Panc1 (cell line): ENCODE measurements around the gene DLX3. TPM values are rescaled to one million over a fixed set of nuclear protein-coding genes. Genes with fewer than 3 reads are reported as not detected.

Experiments
- ATAC-seq: fragments of 200-7000 bp; cut with Tn5 transposase; 2 replicates; pipeline ENCODE4 v1.9.1; 2020; ENCODE audit warnings: mild to moderate bottlenecking, moderate library complexity
- BruUV-seq: library from RNA; stranded (reverse); fragments of 400-500 nt; replicated peaks from 2 replicates; lab custom pipeline; 2021; lab: Mats Ljungman, UMichigan
- CTCF ChIA-PET: fragments of 300-600 bp; sonication (Branson Sonifier 250); formaldehyde crosslinking; loops from one replicate; lab custom pipeline; 2022; ENCODE audit warnings: antibody characterized with exemption; lab: Charles Lee
- POLR2A ChIA-PET: fragments of 300-600 bp; sonication (Branson Sonifier 250); formaldehyde crosslinking; loops from one replicate; lab custom pipeline; 2022; ENCODE audit warnings: antibody characterized with exemption; lab: Charles Lee
- DNase-seq: peaks from one replicate; pipeline ENCODE4 v3.0.0-alpha.2; 2010; ENCODE audit warnings: low read depth, low spot score
- H3K27ac ChIP-seq: 2 replicates; pipeline ENCODE4 v1.5.1; 2011; ENCODE audit warnings: mild to moderate bottlenecking, low read length, inconsistent platforms
- H3K27me3 ChIP-seq: fragments of 200-500 bp; sonication (Bioruptor generic); 2 replicates; pipeline ENCODE4 v1.6.0; 2014; ENCODE audit warnings: low read length, inconsistent platforms; ENCODE audit not compliant: control insufficient read depth, insufficient read depth
- H3K36me3 ChIP-seq: fragments of 200-500 bp; sonication (Bioruptor generic); 2 replicates; pipeline ENCODE4 v1.5.1; 2014; ENCODE audit warnings: inconsistent platforms, mild to moderate bottlenecking, low read length, moderate library complexity; ENCODE audit not compliant: control insufficient read depth, insufficient read depth
- H3K4me1 ChIP-seq: 2 replicates; pipeline ENCODE4 v1.5.1; 2011; ENCODE audit warnings: inconsistent platforms, mild to moderate bottlenecking, low read length, moderate library complexity; ENCODE audit not compliant: control insufficient read depth, insufficient read depth
- H3K4me3 ChIP-seq, 2 experiments: 2 replicates each; pipeline ENCODE4 v1.5.1; 2011 to 2012; ENCODE audit warnings: low read depth in 2 of 2, low read length in 2 of 2, mild to moderate bottlenecking in 2 of 2, inconsistent platforms in 1 of 2, moderate library complexity in 1 of 2
- H3K9me3 ChIP-seq: fragments of 200-500 bp; sonication (Bioruptor generic); 2 replicates; pipeline ENCODE4 v1.5.1; 2014; ENCODE audit warnings: low read depth, mild to moderate bottlenecking, inconsistent platforms, low read length, moderate library complexity; ENCODE audit not compliant: control insufficient read depth, insufficient read depth
- CTCF ChIP-seq: fragments of 450-650 bp; IDR thresholded peaks from 2 replicates; pipeline ENCODE4 v1.5.1; 2017; ENCODE audit warnings: mild to moderate bottlenecking
- POLR2AphosphoS5 ChIP-seq: IDR thresholded peaks from 2 replicates; pipeline ENCODE4 v1.6.1; 2012; ENCODE audit warnings: mild to moderate bottlenecking, low read depth, low read length, moderate library complexity
- REST ChIP-seq, 2 experiments: IDR thresholded peaks; 2 replicates each; pipeline ENCODE4 v1.6.1; 2011 to 2012; ENCODE audit warnings: low read depth in 2 of 2, control low read depth in 1 of 2, low read length in 1 of 2, mild to moderate bottlenecking in 1 of 2, moderate library complexity in 1 of 2; ENCODE audit not compliant: insufficient read depth in 1 of 2
- SIN3A ChIP-seq: IDR thresholded peaks from 2 replicates; pipeline ENCODE4 v1.6.1; 2012; ENCODE audit warnings: low read depth, mild to moderate bottlenecking, low read length, moderate library complexity, borderline replicate concordance; ENCODE audit not compliant: insufficient read depth
- TCF7L2 ChIP-seq: IDR thresholded peaks from 2 replicates; pipeline ENCODE4 v1.6.1; 2011; ENCODE audit warnings: mild to moderate bottlenecking, low read depth, low read length, inconsistent platforms
- in situ Hi-C: cut with HindIII; loops from 2 replicates; pipeline ENCODE4 v1.10.0; 2016; ENCODE audit warnings: low sequenced_read_pairs, low pct_unique_long_range_greater_than_20kb
- intact Hi-C: fragments of 100-400 bp; cut with micrococcal nuclease; formaldehyde crosslinking; loops from one replicate; pipeline ENCODE4 v1.10.0; 2022; ENCODE audit not compliant: unreplicated experiment
- total RNA-seq: library from RNA; stranded (reverse); gene quantifications from one replicate; pipeline ENCODE4 v1.2.1, GENCODE V29; 2021; ENCODE audit not compliant: unreplicated experiment

Gene DLX3
- total RNA-seq, 1 experiment from 2014 or later: 2.9 TPM

DNA sequence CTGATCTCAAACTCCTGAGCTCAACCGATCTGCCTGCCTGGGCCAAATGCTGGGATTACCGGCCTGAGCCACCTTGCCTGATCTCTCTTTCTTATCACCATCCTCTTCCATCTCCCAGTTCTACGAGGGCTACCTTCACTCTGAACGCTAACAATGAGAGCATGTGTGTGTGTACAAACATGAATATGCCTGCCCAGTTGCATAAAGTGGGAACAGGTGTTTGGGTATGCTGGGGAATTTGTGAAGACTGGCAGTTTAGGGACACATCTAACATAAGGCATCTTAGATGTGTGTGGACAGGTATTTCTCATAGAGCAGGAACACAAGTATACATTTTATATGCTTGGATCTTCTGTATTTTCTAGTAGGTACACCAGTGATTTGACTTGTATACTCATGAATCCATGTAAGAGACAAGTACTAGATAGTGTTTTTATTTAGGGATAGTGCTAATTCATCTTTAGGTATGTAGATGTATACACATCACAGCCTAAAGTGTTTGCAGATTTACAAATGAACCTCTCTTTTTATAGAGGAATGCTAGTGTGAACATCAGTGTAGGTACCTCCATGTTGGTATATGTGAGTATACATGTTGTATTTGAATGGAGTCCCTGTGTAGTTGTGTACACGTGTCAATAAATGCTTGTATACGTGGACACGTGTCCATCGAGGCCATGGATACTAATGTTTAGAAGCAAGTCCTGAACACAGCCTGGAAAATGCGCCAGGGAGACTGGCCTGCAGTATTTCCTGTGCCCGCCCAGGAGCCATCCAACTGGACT is 27.2 kb downstream of the DLX3 start:
- POLR2A ChIA-PET: no interaction called here
- intact Hi-C loops: no loop called here
- peak overlapping the region; percentile 81; the same call in 1 of the 2 replicates for H3K27ac ChIP-seq
- TF ChIP-seq REST (IDR thresholded peaks at IDR 0.05; ENCODE audit: insufficient read depth in 1 of 2, low read depth in 2 of 2, low read length in 1 of 2) (no peak), POLR2AphosphoS5 (no peak), TCF7L2 (no peak), CTCF (no peak), SIN3A (no peak)
- peaks cover 16% of the 10 kb centered on the region for H3K4me1 ChIP-seq
- peaks cover 15% of the 10 kb centered on the region for H3K27me3 ChIP-seq
- CTCF ChIA-PET: no interaction called here
- BruUV-seq: no TSS peak
- H3K9me3 ChIP-seq: no peaks in the 10 kb centered on the region
- in situ Hi-C loops: no loop called here
- DNase-seq: no peak
- no peak for ATAC-seq
- peak overlapping the region; percentile 88 to 89 for H3K4me3 ChIP-seq
- H3K36me3 ChIP-seq: no peaks in the 10 kb centered on the region

DNA sequence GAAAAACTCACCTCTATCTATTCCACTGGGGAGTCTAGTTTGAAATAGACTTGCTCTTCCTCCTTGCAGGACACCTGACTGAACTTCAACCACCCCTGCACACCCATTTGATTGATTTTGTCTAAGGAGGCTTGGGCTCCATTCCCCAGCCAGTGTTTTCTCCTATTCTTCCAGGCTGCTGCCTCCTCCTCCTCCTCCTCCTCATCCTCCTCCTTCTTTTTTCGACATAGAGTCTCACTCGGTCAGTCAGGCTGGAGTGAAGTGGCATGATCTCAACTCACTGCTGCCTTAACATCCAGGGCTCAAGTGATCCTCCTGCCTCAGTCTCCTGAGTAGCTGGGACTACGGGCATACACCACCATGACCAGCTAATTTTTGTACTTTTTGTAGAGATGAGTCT is 27.8 kb downstream of the DLX3 start:
- H3K27me3 ChIP-seq: peaks cover 15% of the 10 kb centered on the region
- H3K9me3 ChIP-seq: no peaks in the 10 kb centered on the region
- BruUV-seq: no TSS peak
- H3K27ac ChIP-seq: no peak overlapping the region
- in situ Hi-C loops: no loop called here
- peaks cover 16% of the 10 kb centered on the region for H3K4me1 ChIP-seq
- no peak for TF ChIP-seq TCF7L2
- TF ChIP-seq SIN3A: no peak
- no peak for TF ChIP-seq POLR2AphosphoS5
- no peak for TF ChIP-seq REST (IDR thresholded peaks at IDR 0.05; ENCODE audit: insufficient read depth in 1 of 2, low read depth in 2 of 2, low read length in 1 of 2)
- TF ChIP-seq CTCF: no peak
- no peak overlapping the region for H3K4me3 ChIP-seq
- no peaks in the 10 kb centered on the region for H3K36me3 ChIP-seq
- ChIA-PET POLR2A (interaction anchor here (0.6 kb wide), 1 partner anchor 57 kb away, joined by 18 read pairs; no protein-coding TSS in a partner anchor), CTCF (no interaction called here)
- no peak for ATAC-seq
- DNase-seq: no peak
- intact Hi-C loops: no loop called here
